OCI-LY7 (cell line): ENCODE results near the gene FAM107B. TPM values are rescaled to one million over a fixed set of nuclear protein-coding genes. Genes with fewer than 3 reads are reported as not detected.

ENCODE experiments used
- BruUV-seq: library from RNA; stranded (reverse); fragments of 400-500 nt; replicated peaks from 2 replicates; lab custom pipeline; 2021; lab: Mats Ljungman, UMichigan
- CTCF ChIA-PET: fragments of 300-600 bp; sonication (Branson Sonifier 250); formaldehyde crosslinking; loops from one replicate; lab custom pipeline; 2022; ENCODE audit warnings: antibody characterized with exemption; ENCODE audit not compliant: unreplicated experiment; lab: Charles Lee
- POLR2A ChIA-PET: fragments of 300-600 bp; sonication (Branson Sonifier 250); formaldehyde crosslinking; loops from one replicate; lab custom pipeline; 2022; ENCODE audit warnings: antibody characterized with exemption; lab: Charles Lee
- DNase-seq: peaks from one replicate; pipeline ENCODE4 v3.0.0-alpha.2; 2015; ENCODE audit warnings: low spot score
- H2AFZ ChIP-seq: fragments of 200-600 bp; sonication (generic), shearing (Covaris generic); 2 replicates; pipeline ENCODE4 v1.6.1; 2014; ENCODE audit warnings: mild to moderate bottlenecking, antibody characterized with exemption, low read length, moderate library complexity
- H3K27ac ChIP-seq: fragments of 200-600 bp; sonication (generic); 2 replicates; pipeline ENCODE4 v1.5.1; 2014; ENCODE audit warnings: mixed run types, low read depth, mild to moderate bottlenecking, moderate library complexity, low read length, inconsistent platforms; ENCODE audit not compliant: poor library complexity, severe bottlenecking
- H3K36me3 ChIP-seq: fragments of 200-600 bp; sonication (generic); 2 replicates; pipeline ENCODE4 v1.6.1; 2014; ENCODE audit warnings: mild to moderate bottlenecking, antibody characterized with exemption, low read length, moderate library complexity, mixed read lengths; ENCODE audit not compliant: insufficient read depth
- H3K4me1 ChIP-seq: fragments of 200-600 bp; sonication (generic); 2 replicates; pipeline ENCODE4 v1.5.1; 2014; ENCODE audit warnings: mild to moderate bottlenecking, low read length; ENCODE audit not compliant: insufficient read depth, poor library complexity, severe bottlenecking
- H3K4me2 ChIP-seq: fragments of 200-600 bp; sonication (generic); 2 replicates; pipeline ENCODE4 v1.6.1; 2014; ENCODE audit warnings: mild to moderate bottlenecking, low read length
- H3K4me3 ChIP-seq: fragments of 200-600 bp; sonication (generic); 2 replicates; pipeline ENCODE4 v1.5.1; 2014; ENCODE audit warnings: mild to moderate bottlenecking, low read depth, low read length; ENCODE audit not compliant: poor library complexity, severe bottlenecking
- H3K79me2 ChIP-seq: fragments of 200-600 bp; sonication (generic); 2 replicates; pipeline ENCODE4 v1.6.1; 2016; ENCODE audit warnings: low read depth, mild to moderate bottlenecking, low read length, moderate library complexity, mixed read lengths; ENCODE audit not compliant: insufficient read depth
- H3K9me2 ChIP-seq: fragments of 200-600 bp; sonication (generic); 2 replicates; pipeline ENCODE4 v1.6.1; 2016; ENCODE audit warnings: mild to moderate bottlenecking, low read length, mixed read lengths; ENCODE audit not compliant: insufficient read depth
- H3K9me3 ChIP-seq: fragments of 200-600 bp; sonication (generic); 2 replicates; pipeline ENCODE4 v1.6.1; 2014; ENCODE audit warnings: mild to moderate bottlenecking, mixed run types, low read length, mixed read lengths
- H4K20me1 ChIP-seq: fragments of 200-600 bp; sonication (generic); 2 replicates; pipeline ENCODE4 v1.6.1; 2014; ENCODE audit warnings: mild to moderate bottlenecking, antibody characterized with exemption, low read length, moderate library complexity, mixed read lengths; ENCODE audit not compliant: insufficient read depth
- CTCF ChIP-seq: fragments of 200-600 bp; sonication (generic); conservative IDR thresholded peaks from 2 replicates; pipeline ENCODE4 v1.5.1; 2014; ENCODE audit warnings: mild to moderate bottlenecking, antibody characterized with exemption, low read length, moderate library complexity, mixed read lengths
- EZH2phosphoT487 ChIP-seq: fragments of 200-600 bp; sonication (generic); IDR thresholded peaks from 2 replicates; pipeline ENCODE4 v1.6.1; 2018; ENCODE audit warnings: low read depth, borderline replicate concordance, mild to moderate bottlenecking, mixed run types, antibody characterized with exemption, low read length, moderate library complexity, mixed read lengths
- intact Hi-C: fragments of 100-400 bp; cut with micrococcal nuclease; formaldehyde crosslinking; loops from one replicate; pipeline ENCODE4 v1.10.0; 2022; ENCODE audit not compliant: unreplicated experiment
- total RNA-seq, 2 experiments: library from RNA; depleted of rRNA in 1 of 2; stranded (reverse); fragments of >200 nt in 1 of 2; shearing (Covaris generic) in 1 of 2; gene quantifications; 2 replicates each; pipeline ENCODE4 v1.2.3, GENCODE V29; 2014 to 2022

The FAM107B gene
- total RNA-seq, 2 experiments from 2014 or later, result 114 to 398 TPM

- Histone ChIP-seq H3K4me3 (no peak overlapping the region), H3K9me3 (no peaks in the 10 kb centered on the region), H3K4me1 (peaks cover 85% of the 10 kb centered on the region), H4K20me1 (no peaks in the 10 kb centered on the region), H3K4me2 (peak overlapping the region; percentile 80), H2AFZ (peak overlapping the region; percentile 79; the same call in 1 of the 2 replicates), H3K36me3 (no peaks in the 10 kb centered on the region), H3K9me2 (no peaks in the 10 kb centered on the region), H3K27ac (no peak overlapping the region), H3K79me2 (no peaks in the 10 kb centered on the region)
- no peak for TF ChIP-seq EZH2phosphoT487
- TF ChIP-seq CTCF, result no peak
- CTCF ChIA-PET, result no interaction called here
- POLR2A ChIA-PET, result no interaction called here
- DNase-seq, result no peak
- BruUV-seq, result no TSS peak
- intact Hi-C loops, result no loop called here
Observed at GRCh38 chr10:14652816-14653215, 121.9 kb downstream of the FAM107B start.

- no peaks in the 10 kb centered on the region for H3K36me3 ChIP-seq
- intact Hi-C loops, result no loop called here
- ChIA-PET POLR2A (interaction anchor here (0.6 to 1.0 kb wide), 3 partner anchors 11 to 234 kb away, joined by 3 to 7 read pairs (median 4); no protein-coding TSS in a partner anchor), CTCF (interaction anchor here (0.5 kb wide), 1 partner anchor 24 kb away, joined by 3 read pairs; no protein-coding TSS in a partner anchor)
- H3K9me3 ChIP-seq, result no peaks in the 10 kb centered on the region
- no peak overlapping the region for H3K27ac ChIP-seq
- H3K79me2 ChIP-seq, result no peaks in the 10 kb centered on the region
- no peak for TF ChIP-seq EZH2phosphoT487
- TF ChIP-seq CTCF, result no peak
- BruUV-seq, result no TSS peak
- no peaks in the 10 kb centered on the region for H4K20me1 ChIP-seq
- peaks cover 85% of the 10 kb centered on the region for H3K4me1 ChIP-seq
- peak overlapping the region; percentile 80; the same call in 1 of the 2 replicates for H3K4me2 ChIP-seq
- no peaks in the 10 kb centered on the region for H3K9me2 ChIP-seq
- H2AFZ ChIP-seq, result peak overlapping the region; percentile 79; the same call in 1 of the 2 replicates
- no peak overlapping the region for H3K4me3 ChIP-seq
- DNase-seq, result no peak
Observed at GRCh38 chr10:14652067-14652466, 122.6 kb downstream of the FAM107B start.

- no peaks in the 10 kb centered on the region for H3K9me2 ChIP-seq
- peak overlapping the region; percentile 90 for H3K27ac ChIP-seq
- H3K4me3 ChIP-seq, result no peak overlapping the region
- ChIA-PET CTCF (interaction anchor here (0.6 kb wide), 1 partner anchor 112 kb away, joined by 3 read pairs; no protein-coding TSS in a partner anchor), POLR2A (interaction anchor here (0.6 to 3.6 kb wide), 3 partner anchors 8 to 60 kb away, joined by 3 to 24 read pairs (median 3); no protein-coding TSS in a partner anchor)
- H3K36me3 ChIP-seq, result no peaks in the 10 kb centered on the region
- DNase-seq, result no peak
- intact Hi-C loops, result loop anchor here (2.0 to 5.0 kb wide), 2 partner anchors 91 to 92 kb away; no protein-coding TSS in a partner anchor
- peak overlapping the region; percentile 93 for H3K4me2 ChIP-seq
- peak overlapping the region; percentile 74; the same call in 1 of the 2 replicates for H2AFZ ChIP-seq
- BruUV-seq, result no TSS peak
- TF ChIP-seq EZH2phosphoT487 (no peak), CTCF (no peak)
- no peaks in the 10 kb centered on the region for H3K9me3 ChIP-seq
- no peaks in the 10 kb centered on the region for H4K20me1 ChIP-seq
- peaks cover 85% of the 10 kb centered on the region for H3K4me1 ChIP-seq
- no peaks in the 10 kb centered on the region for H3K79me2 ChIP-seq
Observed at GRCh38 chr10:14649739-14650138, 125.0 kb downstream of the FAM107B start.
